ENCODE measurements around the gene MBD5.

MBD5 gene

GRCh38 chr2:148317598-148317997 is 296.7 kb downstream of the MBD5 start:
- DNase-seq, result no peak

- DNase-seq, result no peak
These were observed 317.6 kb downstream of the MBD5 start for GRCh38 chr2:148338541-148338940.

GRCh38 chr2:148342086-148342485 is 321.2 kb downstream of the MBD5 start:
- no peak for DNase-seq

GRCh38 chr2:148350199-148350598 is 329.3 kb downstream of the MBD5 start:
- no peak for DNase-seq

GRCh38 chr2:148351437-148352143 is 330.7 kb downstream of the MBD5 start:
- DNase-seq, result no peak

- no peak for DNase-seq
These were observed 337.5 kb downstream of the MBD5 start for GRCh38 chr2:148358375-148358774.

- DNase-seq, result no peak
These were observed 339.8 kb downstream of the MBD5 start for GRCh38 chr2:148360662-148361061.

- no peak for DNase-seq
These were observed 341.4 kb downstream of the MBD5 start for GRCh38 chr2:148362144-148362796.

- DNase-seq, result no peak
These were observed 354.3 kb downstream of the MBD5 start for GRCh38 chr2:148375214-148375613.

GRCh38 chr2:148391324-148391723 is 370.4 kb downstream of the MBD5 start:
- DNase-seq, result no peak

GRCh38 chr2:148402786-148403185 is 381.9 kb downstream of the MBD5 start:
- DNase-seq, result no peak

GRCh38 chr2:148410899-148411298 is 390.0 kb downstream of the MBD5 start:
- DNase-seq, result no peak

GRCh38 chr2:148416248-148416647 is 395.4 kb downstream of the MBD5 start:
- DNase-seq, result no peak

GRCh38 chr2:148430101-148430500 is 409.2 kb downstream of the MBD5 start:
- no peak for DNase-seq

- no peak for DNase-seq
These were observed 427.0 kb downstream of the MBD5 start for GRCh38 chr2:148447877-148448276.

GRCh38 chr2:148450531-148450930 is 429.6 kb downstream of the MBD5 start:
- no peak for DNase-seq

GRCh38 chr2:148451046-148451445 is 430.2 kb downstream of the MBD5 start:
- no peak for DNase-seq

GRCh38 chr2:148455791-148456190 is 434.9 kb downstream of the MBD5 start:
- no peak for DNase-seq

- DNase-seq, result no peak
These were observed 437.3 kb downstream of the MBD5 start for GRCh38 chr2:148458171-148458570.

GRCh38 chr2:148459377-148459778 is 438.5 kb downstream of the MBD5 start:
- DNase-seq, result no peak

GRCh38 chr2:148461876-148462275 is 441.0 kb downstream of the MBD5 start:
- DNase-seq, result no peak

- no peak for DNase-seq
These were observed 454.7 kb downstream of the MBD5 start for GRCh38 chr2:148475626-148476025.

- no peak for DNase-seq
These were observed 458.5 kb downstream of the MBD5 start for GRCh38 chr2:148479398-148479797.

- DNase-seq, result no peak
These were observed 462.8 kb downstream of the MBD5 start for GRCh38 chr2:148483665-148484064.

- DNase-seq, result no peak
These were observed 463.2 kb downstream of the MBD5 start for GRCh38 chr2:148484066-148484465.

All from NCI-H1436 treated with DMSO at 0.1 percent for 48 hours (cell line).